Fibroblast of pulmonary artery (primary cell): ENCODE measurements around the gene WFIKKN1.

ENCODE experiments used
- DNase-seq: peaks from one replicate; pipeline ENCODE4 v3.0.0-alpha.2; 2010; ENCODE audit warnings: low read depth
- H3K4me3 ChIP-seq: replicated peaks from 2 replicates; pipeline ENCODE4 v1.5.1; 2011; ENCODE audit warnings: low read depth, mild to moderate bottlenecking, control low read depth, low read length, moderate library complexity
- TF ChIP-seq, protein P1 (sequence below): IDR thresholded peaks from 2 replicates; pipeline ENCODE4 v1.5.1; 2011; ENCODE audit warnings: mild to moderate bottlenecking, control low read depth, low read length, inconsistent platforms; ENCODE audit errors: missing control alignments

The WFIKKN1 gene

DNA sequence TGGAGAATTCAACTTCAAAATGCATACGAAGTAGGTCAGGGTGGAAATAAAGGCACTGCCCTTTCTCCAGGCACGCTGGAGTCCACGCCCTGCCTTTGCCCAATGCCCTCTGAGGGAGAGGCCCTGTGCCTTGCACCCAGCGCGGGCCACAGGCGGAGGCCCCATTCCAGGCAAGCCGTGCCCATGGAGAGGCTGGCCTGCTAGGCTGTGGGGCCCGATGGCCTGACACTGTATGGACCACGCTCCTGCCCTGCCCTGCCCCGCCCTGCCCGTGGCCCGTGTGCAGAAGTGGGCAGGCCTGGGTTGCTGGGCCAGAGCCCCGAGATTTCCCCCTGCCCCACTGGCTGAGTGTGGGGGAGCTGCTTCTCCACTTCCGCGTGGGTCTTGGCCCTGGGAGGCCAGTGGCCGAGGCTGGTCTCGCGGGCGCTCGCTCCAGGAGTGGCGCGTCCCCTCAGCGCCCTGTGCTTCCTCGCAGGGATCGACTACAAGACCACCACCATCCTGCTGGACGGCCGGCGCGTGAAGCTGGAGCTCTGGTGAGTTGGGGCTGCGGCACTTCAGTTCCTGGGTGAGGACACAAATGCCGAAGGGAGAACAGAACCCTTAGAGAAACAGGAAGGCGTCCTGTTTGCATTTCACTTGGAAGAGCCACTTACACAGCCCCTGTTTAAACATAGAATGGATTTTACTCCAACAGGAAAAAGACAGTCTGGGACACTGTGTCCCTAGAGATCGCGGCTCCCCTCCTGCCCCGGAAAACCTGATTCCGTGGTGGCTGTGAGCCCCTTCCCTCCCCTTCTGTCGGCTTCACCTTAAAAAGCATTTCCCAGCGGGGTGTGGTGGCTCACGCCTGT lies 13.8 kb upstream of the WFIKKN1 start:
- TF ChIP-seq, protein P1, sequence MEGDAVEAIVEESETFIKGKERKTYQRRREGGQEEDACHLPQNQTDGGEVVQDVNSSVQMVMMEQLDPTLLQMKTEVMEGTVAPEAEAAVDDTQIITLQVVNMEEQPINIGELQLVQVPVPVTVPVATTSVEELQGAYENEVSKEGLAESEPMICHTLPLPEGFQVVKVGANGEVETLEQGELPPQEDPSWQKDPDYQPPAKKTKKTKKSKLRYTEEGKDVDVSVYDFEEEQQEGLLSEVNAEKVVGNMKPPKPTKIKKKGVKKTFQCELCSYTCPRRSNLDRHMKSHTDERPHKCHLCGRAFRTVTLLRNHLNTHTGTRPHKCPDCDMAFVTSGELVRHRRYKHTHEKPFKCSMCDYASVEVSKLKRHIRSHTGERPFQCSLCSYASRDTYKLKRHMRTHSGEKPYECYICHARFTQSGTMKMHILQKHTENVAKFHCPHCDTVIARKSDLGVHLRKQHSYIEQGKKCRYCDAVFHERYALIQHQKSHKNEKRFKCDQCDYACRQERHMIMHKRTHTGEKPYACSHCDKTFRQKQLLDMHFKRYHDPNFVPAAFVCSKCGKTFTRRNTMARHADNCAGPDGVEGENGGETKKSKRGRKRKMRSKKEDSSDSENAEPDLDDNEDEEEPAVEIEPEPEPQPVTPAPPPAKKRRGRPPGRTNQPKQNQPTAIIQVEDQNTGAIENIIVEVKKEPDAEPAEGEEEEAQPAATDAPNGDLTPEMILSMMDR: no peak
- DNase-seq: no peak
- no peak overlapping the region for H3K4me3 ChIP-seq

DNA sequence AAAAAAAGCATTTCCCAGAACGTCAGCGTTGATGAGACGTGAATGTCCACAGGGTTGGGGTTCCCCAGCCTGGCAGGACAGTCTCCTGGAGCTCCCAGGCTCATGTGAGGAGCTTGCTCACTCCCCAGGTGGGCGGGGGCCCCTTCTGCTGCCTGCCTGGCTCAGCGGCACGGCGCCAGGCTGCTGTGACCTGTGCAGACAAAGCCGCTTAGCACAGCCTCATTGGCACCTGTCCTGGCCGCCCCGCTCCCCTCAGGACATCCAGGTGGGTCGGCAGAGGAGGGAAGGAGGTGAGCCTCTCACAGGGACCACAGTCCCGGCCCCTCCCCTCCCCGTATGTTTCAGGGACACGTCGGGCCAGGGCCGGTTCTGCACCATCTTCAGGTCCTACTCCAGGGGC lies 12.9 kb upstream of the WFIKKN1 start:
- no peak for DNase-seq
- H3K4me3 ChIP-seq: no peak overlapping the region
- TF ChIP-seq, protein P1: no peak

DNA sequence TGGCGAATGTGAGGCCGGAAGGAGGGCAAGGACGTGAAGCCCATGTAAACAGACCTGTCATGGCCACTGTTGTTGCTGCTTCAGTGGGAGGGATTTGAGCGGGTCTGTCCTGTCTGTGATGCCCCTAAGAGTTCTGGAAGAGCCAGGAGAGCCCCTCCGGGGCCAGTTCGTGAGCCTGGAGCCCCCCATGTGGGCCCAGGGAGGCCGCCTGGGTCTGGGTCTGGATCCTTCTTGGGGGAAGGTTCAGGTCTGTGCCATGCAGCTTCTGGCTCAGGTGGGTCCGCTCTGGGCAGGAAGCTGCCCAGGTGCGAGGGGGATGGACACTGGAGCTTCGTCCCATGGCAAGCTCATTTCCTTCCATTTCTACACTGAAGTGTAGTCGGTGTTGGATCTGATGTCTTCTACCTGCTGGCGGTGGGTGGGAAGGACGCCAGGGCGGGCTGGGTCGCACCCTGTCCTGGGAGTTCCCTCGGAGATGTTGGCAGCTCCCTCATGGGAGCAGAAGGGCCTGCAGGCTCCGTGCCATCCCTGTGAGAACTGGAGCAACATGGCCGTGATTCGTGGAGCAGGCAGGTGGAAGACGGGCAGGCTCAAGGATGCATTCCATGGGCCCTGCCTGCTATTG lies 11.2 kb upstream of the WFIKKN1 start:
- no peak overlapping the region for H3K4me3 ChIP-seq
- DNase-seq: no peak
- TF ChIP-seq, protein P1: no peak

DNA sequence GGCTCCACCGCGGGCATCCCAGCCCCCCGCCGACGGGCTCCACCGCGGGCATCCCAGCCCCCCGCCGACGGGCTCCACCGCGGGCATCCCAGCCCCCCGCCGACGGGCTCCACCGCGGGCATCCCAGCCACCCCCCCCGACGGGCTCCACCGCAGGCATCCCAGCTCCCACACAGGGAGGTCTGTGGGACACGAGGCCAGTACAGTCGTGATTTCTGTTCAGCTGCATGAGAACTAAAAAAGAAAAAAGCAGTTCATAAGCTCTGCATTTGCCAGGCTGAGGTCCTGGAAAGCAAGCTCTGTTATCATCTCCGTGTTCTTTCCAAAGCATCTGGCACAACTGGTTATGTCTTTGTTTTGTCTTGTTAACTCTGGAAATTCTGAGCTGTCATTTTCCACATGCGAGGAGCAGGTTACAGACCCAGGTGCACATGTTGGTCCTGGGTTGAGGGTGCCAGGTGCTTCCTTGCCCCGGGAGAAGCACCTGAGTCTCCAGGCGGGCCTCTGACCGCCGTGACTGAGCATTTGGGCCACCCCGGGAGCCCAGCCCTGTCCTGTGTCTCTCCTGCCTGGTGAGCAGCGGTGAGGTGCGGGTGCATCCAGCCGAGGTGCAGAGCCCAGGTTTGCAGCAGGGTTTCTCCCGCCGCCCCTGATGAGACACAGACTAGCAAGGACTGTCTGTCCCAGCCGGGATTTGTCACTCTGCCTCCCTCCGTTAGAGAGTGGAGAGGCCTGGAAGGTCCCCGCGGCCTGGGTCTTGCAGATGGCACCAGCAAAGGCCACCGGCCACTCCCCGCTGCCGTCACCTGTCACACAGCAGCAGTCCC lies 9.9 kb upstream of the WFIKKN1 start:
- H3K4me3 ChIP-seq: no peak overlapping the region
- TF ChIP-seq, protein P1: no peak
- DNase-seq: no peak

DNA sequence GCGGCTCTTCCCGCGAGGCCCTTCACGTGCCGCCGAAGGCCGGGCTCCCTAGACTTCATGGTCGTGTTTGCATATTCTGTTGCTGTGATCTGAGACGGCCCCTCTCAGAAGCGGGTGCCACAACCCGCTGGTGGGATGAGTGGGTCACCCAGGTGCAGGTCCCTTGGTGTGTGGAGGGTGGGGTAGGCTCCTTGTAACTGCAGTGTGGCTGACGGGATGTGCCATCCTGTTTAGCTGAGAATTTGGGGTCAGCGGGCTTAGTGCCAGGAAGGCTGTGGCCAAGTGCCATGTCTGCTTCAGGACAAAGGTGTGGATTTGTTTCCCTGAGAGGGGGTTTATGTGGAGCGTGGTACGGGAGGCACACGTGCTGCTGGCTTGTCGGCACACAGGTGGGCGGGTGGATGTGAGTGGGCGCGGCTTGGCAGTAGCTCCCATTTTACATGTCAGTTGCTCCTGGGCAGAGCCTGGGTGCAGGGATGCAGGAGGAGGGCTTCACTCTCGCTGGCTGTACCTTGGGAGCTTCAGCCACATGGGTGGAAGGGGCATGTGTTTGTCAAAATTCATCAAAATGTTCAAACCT lies 9.2 kb upstream of the WFIKKN1 start:
- H3K4me3 ChIP-seq: no peak overlapping the region
- no peak for DNase-seq
- TF ChIP-seq, protein P1: no peak

DNA sequence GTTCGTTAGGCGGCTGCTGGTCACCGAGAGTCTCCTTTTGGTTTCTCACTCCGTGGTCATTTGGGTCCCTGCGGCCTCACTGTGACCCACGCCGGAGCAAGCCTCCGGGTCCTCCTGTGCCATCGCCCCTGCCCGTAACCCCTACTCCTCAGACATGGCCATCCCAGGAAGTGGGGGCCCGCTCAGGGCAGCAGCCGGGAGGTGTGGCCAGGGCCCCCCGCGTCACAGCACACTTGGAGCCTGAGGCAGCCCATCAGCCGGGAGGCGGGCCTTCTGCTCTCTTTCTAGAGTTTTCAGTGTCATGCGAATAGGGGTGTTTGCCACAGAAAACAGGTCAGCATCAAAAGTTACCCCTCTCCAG lies 7.9 kb upstream of the WFIKKN1 start:
- no peak overlapping the region for H3K4me3 ChIP-seq
- TF ChIP-seq, protein P1: no peak
- no peak for DNase-seq
